CMK (cell line): ENCODE data around the gene ANKRD62.
"Not testable (repeated sequence)": the region's sequence is repeated elsewhere in the genome, so short reads cannot be mapped to it uniquely, and the experiment has no call there.

Experiments
- DNase-seq: peaks from one replicate; pipeline ENCODE4 v3.0.0-alpha.2; 2010; ENCODE audit warnings: low read depth

ANKRD62 gene

DNA sequence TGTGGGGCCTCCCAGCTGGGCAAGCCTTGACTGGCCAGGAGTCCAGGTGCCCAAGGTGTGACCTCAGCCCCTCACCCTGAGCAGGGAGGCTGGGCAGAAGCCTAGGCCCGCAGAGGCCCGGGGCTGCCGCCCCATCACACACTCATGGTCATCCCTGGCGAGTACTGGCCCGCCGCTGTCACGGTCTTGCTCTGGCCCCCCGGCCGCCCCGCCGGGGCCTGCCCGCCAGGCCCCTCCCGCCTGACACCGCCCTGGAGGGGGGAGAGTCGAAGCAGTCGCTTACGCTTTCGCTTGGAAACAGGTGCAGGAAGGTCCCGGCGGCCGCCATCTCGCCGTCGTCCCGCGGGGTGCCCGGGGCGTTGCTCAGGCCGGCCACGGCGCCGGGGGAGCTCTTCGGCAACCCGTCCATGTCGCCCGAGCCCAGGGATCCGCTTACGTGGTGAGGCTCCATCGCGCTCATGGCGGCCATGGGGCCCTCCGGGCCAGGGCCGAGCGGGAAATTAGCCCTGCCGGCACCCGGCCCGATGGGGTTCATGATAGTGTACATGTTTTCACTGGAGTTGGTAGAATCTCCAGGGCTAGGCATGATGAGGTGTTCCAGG is 26.6 kb upstream of the ANKRD62 start:
- no peak for DNase-seq

DNA sequence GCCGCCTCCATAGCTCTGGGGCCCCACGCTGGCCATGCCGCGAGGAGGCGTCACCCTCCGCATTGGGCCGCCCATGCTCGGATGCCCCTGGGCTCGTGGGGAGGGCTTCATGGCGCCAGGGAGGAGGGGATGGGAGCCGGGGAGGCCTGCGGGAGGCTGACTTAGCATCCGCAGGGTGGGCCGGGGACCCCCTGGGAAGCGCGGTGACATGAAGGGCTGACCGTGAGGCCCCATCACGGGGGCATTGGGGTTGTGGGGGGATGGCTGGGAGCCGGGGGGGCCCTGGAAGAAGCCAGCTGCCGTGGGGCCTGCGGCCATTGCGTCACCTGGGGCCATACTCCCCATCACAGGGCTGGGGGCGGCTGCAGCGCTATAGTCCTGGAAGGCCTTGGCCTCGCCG is 26.0 kb upstream of the ANKRD62 start:
- no peak for DNase-seq

DNA sequence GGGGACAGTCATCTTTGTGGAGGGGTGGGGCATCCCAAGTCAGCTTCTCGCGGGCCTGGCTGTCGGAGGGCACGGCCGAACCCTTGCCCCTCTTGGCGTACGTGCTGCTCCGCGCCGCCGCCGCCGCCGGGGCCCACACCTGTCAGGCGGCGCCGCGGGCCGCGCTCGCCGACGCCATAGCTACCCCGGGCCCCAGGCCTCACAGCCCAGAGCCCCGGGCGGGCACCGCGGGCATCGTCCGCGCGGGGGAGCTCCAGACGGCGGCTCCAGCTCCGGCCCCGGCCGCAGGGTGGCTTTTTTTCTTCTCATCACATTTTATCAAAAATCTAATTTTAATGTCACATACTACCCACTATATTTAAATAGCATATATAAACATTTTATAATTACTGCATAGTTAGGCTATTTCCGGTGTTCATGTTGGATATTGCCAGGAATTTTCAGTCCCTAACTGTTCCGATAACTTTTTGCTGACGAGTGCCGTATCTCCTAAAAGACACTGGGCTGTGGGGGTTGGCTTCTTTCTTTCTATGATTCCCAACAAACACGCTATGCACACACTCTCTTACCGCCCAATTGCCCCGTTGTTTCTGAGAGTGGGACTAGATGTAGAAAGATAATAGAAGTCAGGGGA is 25.2 kb upstream of the ANKRD62 start:
- not testable (repeated sequence) for DNase-seq

DNA sequence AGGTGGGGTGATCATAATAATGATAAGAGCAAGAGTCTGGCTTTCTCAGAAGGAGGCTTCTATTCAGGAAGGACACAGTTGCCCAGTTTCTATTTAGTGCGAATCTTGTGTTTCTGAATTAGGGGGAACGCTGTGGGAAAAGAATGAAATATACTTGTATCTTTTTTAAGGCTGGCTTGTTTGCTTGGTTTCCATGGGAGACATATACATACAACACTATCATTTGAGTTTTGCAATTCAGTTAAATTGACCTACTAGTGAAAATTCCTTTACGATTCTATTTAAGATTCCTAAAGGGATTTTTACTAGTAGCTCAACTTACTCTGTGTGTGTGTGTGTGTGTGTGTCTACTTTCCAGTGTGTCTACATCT is 24.7 kb upstream of the ANKRD62 start:
- no peak for DNase-seq

DNA sequence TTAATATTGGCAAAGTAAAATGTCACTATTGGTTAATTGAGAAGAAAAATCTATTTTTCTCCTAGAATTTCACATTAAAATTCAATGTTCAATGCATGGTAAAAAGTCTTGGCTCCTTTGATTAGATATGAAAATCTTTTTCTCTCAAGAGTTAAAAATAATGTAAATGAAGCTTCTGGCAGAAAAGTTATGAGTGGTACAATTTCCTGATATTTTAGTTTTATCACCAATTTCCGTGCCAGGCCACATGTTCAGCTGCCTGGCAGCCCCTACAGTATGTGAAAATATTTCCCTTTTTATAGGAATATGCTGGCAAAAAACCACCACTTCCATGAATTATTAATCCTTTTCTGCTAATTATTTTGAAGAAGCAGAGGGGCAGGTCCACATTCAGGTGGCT is 22.6 kb upstream of the ANKRD62 start:
- DNase-seq, result not testable (repeated sequence)

DNA sequence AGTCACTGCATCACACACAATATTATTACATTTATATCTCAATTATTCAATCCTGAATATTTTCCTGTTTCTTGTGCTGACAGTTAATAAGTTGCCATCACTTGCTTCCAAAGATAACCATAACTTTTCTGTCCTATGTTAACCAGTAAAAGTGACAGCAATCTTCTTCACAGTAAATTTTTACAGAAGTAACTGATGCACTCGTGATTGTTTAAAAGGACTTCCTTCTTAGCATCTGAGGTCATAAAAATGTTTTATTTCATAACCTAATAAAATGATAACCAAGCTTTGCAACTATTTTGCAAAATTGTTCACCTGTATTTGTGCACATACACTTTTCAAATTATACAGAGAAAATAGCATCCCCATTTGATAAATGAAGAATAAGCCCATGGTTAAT is 20.6 kb upstream of the ANKRD62 start:
- DNase-seq, result no peak

DNA sequence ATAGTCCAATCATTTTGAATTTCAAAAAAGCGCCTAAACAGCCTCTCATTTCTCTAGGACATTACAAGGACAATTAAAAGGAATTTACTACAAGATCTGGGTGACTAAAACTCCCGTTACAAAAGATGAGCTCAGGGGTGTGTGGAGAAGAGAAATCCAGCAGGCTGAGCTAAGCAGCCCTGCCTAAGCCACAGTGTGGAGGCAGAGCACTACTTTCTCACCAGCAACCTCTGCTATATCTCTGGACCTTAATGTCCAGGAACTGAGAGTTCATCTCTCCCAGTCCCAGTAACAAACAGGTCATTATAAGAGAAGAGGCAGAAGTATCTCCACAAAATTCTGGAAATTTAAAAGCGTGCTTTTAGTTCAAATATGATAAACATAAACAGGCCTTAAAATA is 18.9 kb upstream of the ANKRD62 start:
- DNase-seq, result no peak

DNA sequence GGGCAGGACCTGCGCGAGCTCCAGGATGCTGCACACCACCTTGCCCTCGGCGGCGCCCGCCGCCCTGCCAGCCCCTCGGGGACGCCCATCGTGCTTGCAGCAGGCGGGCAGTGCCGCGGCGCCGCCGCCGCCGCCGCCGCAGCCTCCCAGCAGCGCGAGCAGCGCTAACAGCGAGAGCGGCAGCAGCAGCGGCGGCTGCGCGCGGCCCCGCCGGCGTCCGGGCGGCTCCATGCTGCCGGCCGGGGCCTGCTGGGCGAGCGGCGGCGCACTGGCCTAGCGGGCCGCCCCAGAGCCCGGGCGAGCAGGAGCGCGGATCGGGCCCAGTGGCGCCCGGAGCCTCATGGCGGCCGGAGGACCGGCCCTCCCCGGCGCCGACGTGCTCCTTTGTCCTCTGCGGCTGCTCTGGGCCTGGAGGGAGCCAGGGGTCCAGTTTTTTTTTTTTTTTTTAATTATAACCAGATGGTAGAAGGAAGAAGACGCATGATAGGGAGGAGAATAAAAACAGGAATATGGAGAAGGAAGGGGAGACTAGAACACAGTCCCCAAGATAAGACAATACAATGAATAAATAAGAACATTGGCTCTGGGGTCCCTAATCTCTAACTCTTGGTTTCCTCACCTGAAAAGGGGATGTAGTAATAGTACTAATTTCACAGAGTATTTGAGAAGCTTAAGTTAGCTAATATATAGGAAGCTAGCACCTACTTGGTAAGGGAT is 17.1 kb upstream of the ANKRD62 start:
- no peak for DNase-seq

DNA sequence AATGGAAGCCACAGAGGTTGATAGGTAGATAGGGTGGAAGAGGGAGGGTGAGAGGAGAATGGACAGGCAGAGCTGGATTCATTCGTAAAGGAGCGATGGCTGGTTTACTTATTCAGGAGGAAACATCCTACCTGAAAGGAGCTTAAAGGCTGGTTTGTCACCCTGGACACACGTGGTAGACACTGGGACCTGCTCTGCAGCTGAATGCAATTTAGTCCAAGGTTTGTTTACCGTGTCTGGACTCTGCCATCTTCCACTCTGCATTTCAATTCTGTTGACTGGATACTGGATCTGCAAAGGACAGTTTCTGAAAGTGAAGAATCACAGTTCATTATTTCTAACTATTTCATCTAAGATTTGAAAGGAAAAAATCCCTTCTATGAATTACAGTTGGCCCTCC is 15.6 kb upstream of the ANKRD62 start:
- DNase-seq, result not testable (repeated sequence)

DNA sequence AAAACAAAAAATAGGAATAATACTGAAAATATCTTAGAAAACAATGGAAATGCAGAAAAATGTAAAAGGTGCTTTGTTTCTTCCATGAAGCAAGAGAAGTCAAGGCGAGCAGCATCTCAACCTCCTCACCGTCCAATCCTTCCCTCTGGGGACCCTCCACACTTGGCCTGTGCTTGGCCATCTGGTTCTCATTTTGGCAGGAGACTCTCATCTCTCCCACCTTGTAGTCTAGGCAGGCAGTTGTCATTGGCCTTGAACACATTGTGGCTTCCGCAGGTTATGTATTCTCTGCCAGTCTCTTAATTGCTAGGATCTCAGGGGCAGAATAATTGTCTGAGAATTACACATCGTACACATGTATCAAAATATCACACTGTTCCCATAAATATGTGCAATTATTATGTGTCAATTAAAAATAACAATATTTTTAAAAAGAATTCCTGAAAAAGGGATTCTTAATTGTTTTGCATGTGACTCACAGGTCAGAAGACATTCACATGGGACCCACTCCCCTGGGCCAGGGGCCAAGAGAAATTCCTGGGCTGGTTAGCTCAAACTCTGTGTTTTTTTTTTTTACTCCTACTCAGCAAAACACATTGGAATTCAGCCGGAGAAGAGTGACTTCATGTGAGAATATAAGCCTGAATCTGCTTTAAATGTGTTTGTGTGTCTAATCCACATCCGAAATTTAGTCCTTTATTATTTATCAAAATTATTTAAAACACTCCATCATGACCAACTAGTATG is 14.0 kb upstream of the ANKRD62 start:
- no peak for DNase-seq

DNA sequence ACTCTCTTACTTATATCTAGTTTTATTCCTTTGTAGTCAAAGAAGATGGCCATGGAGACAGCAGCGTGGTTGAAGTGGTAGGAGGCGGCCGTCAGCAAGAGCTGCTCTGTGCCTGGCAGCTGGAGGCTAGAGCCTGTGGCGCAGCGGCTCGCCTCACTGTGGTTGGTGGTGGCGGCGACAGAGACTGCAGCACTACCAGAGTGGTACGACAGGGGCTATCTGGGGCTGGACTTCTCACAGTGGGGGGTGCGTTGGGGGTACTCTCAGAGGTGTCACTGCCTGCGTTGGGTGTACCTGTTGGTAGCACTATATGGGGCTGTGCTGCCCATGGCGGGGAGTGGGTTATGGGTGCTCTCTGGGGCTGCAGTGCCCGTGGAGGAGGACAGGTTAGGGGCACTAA is 8.5 kb upstream of the ANKRD62 start:
- DNase-seq, result no peak

DNA sequence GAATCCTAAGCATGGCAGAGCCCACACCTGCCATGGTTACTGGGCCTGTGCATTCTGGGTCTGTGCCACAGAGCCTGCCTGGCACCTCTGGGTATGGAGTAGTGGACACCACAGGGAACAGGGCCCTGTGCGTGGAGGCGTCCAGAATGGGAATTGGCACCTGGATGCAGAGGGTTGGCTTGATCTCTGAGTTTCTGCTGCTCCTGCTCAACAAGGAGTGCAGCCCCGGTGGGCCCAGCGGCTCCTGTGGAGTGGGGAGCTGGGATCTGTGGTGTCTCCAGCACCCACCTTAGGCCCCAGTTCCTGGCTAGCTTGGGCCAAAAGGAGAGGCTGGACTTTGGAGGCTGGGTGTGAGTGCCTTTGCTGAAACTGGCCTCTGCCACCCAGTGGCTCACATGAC is 7.9 kb upstream of the ANKRD62 start:
- no peak for DNase-seq

DNA sequence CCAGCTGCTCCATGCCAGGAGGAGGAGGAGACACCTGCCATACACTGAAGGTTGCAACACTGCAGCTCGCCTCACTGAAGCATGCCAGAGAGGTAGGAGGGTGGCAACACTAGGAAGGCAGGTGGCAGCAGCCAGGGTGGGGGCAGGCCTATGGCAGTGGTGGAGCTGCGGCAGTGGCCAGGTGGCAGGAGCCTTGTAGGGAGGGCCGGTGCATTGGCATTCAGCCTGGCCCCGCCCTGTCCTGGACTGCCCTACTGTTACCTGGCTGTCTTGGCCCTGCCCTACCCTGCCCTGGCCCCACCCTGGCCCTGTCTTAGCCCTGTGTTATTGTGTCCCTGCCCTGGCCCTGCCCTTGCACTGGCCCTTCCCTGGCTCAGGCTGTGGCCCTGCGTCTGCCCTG is 7.4 kb upstream of the ANKRD62 start:
- DNase-seq, result no peak

DNA sequence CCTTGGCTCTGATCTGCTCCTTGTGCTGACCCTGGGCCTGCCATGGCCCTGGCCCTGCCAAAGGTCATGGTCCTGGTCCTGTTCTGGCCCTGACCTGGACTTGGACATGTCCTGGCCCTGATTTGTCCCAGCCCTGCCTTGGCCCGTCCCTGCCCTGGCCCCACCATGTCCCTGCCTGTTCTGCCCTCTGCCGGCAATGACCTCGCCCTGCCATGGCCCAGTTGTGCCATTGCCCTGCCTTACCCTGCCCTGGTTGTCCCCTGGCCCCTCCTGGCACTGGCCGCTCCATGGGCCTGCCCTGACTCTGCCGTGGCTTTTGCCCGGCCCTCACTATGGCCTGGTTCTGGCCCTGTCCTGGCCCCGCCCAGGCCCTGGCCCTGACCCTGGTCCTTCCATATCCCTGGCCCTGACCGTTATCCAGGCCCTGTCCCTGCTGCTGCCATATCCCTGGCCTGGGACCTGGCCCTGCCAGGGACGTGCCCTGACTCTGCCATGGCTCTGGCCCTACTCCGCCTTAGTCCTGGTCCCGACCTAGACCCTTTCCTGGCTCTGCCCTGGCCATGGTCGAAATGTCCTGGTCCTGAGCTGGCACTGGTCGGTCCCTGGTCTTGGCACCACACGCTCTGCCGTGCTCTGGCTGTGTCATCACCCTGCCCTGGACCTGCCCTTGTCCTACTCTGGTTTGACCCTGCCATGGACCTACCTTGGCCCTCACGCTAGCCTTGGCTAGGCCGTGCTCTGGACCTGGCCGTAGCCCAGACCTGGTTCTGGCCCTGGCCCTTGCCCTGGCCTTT is 6.8 kb upstream of the ANKRD62 start:
- DNase-seq, result no peak

DNA sequence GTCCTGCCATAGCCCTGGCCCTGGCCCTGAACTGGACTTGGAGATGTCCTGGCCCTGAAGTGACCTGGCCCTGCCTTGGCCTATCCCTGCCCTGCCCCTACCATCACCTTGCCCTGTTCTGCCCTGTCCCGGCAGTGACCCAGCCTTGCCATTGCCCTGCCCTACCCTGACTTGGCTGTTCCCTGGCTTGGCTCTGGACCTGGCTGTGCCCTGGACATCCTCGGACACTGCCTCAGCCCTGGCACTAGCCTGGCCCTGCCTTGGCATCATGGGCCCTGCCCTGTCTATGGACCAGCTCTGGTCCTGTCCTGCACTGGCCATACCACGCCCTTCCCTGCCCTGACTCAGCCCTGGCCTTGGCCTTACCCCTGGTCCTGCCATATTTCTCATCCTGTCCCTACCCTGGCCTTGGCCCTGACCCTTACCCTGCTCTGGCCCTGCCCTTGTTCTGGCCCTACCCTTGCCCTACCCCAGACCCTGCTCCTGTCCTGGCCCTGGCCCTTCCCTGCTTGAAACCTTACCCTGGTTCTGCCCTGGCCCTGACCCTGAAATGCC is 6.1 kb upstream of the ANKRD62 start:
- DNase-seq, result no peak

DNA sequence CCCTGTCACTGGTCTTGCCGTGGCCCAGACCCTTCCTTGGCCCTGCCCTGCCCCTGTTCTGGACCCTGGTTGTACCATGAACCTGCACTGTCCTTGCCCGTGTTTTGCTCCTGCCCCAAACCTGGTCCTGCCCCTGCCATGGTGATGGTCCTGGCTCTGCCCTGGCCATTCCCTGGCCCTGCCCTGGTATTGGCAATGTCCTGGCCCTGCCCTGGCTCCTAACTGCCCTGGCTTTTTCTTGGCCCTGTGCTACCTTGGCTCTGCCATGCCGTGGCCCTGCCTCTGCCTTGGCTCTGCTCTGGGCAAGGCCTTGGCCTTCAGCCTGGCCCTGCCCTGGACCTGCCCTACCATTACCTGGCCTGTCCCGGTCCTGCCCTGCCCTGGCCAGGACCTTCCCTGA is 5.5 kb upstream of the ANKRD62 start:
- no peak for DNase-seq

DNA sequence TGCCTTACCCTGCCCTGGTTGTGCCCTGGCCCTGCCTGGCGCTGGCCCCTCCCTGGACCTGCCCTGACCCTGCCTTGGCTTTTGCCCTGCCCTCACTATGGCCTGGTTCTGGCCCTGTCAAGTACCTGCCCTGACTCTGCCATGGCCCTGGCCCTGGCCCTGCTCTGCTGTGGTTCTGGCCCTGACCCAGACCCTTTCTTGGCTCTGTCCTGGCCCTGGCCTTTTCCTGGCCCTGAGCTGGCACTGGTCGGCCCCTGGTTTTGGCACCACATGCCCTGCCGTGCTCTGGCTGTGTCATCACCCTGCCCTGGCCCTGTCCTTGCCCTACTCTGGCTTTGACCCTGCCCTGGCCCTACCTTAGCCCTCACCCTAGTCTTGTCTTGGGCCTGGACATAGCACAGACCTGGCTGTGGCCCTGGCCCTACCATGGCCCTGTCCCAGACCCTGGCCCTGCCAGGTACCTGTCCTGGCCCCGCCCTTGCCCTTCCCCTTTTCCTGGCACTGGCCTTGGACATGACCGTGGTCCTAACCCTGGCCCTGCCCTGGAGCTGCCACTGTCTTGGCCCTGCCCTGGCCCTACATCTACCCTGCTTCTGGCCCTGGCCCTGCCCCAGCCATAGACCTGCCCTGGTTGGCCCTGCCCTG is 4.8 kb upstream of the ANKRD62 start:
- DNase-seq, result no peak

DNA sequence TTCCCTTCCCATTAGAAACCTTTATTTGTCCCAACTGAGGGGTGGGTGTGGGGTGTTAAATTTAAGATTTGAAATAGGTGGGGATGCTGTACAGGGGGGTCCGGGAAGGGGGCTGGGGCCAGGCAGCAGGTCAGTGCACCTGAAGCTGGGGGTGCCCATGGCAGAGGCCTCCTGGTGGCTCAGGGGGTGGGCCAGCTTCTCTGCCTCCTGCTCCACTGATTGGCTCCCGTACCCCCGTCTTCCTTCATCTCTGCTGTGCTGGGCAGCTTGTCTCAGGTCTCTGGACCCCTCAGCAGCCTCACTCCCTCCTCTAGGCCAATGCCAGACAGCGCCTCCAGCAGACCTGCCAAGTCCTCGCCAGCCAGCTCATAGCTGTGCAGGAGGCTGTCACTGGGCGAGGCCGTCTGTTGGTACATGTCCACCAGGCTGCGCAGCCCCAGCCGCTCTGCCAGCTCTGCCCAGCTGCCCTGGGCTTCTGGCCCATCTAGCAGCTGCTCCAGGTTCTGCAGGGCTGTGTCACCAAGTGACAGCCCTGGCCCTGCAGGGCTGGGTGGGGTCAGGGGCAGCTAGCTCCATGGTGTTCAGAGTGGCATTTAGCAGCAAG is 2.0 kb upstream of the ANKRD62 start:
- DNase-seq, result no peak

DNA sequence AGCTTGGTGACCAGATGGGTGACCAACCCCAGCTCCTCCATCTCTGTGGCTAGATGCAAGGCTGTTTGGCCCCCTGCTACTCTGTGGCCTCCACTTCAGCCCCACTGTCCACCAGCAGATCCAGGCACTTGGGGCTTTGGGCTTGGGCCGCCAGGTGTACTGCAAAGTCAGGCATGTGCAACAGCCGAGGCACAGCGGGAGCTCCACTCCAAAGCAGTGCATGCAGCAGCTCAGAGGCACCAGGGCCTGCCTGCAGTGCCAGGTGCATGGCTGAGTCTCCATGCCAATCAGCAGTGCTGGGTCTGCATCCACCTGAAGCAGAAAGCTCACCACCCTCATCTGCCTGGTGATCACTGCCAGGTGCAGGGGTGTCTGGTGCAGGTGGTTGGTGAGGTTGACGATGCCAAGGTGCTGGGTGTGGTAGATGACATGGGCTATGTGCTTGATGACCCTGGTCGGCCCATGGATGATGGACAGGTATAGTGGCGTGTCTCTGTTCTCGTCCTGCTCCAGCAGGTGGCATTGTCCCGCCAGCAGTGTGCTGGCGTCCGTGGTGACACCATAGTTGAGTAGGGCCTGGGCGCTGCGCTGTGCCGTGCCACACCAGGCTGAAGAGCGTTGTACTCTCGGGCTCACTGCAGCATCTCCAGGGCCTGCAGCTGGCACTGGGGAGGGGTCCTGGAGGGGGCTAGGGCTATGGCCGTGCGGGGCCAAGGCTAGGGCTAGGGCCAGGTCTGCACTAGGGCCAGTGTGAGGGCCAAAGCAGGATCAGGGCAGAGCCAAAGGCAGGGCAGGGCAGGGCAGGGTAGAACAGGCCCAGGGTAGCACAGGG is 1.0 kb upstream of the ANKRD62 start:
- DNase-seq, result no peak

DNA sequence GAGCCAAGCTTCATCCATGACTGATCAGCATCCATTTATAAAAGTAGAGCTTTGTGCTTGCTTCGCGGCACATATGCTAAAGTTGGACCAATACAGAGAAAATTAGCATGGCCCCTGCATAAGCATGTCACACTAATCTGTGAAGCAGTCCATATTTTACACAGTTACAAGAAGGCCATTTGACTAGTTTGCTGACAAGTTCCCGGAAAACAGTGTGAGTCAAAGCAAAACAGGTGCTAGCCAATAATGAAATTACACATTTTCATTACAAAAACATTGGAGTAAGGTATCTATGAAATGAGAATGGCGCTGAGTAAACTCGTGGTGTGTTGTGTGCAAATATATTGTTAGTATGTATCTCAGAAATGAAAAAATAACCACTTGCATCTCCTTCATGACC is 4.7 kb downstream of the ANKRD62 start:
- no peak for DNase-seq
